Measurements from ENCODE around the gene FMNL1.
"Not testable (repeated sequence)": the region's sequence is repeated elsewhere in the genome, so short reads cannot be mapped to it uniquely, and the experiment has no call there.

Gene FMNL1

GRCh38 chr17:45235416-45236281, 14.0 kb downstream of the FMNL1 start:
- DNase-seq, result peak; percentile 65

GRCh38 chr17:45236282-45236606, 14.6 kb downstream of the FMNL1 start:
- DNase-seq, result no peak

GRCh38 chr17:45237686-45238085, 16.0 kb downstream of the FMNL1 start:
- no peak for DNase-seq

GRCh38 chr17:45238155-45238774, 16.6 kb downstream of the FMNL1 start:
- no peak for DNase-seq

- DNase-seq, result no peak
Measured at GRCh38 chr17:45240905-45241327, 19.2 kb downstream of the FMNL1 start.

GRCh38 chr17:45241328-45242028, 19.8 kb downstream of the FMNL1 start:
- DNase-seq, result no peak

GRCh38 chr17:45242029-45242414, 20.3 kb downstream of the FMNL1 start:
- no peak for DNase-seq

GRCh38 chr17:45243750-45244149, 22.1 kb downstream of the FMNL1 start:
- no peak for DNase-seq

GRCh38 chr17:45244725-45245656, 23.3 kb downstream of the FMNL1 start:
- DNase-seq, result no peak

- no peak for DNase-seq
Measured at GRCh38 chr17:45246338-45246737, 24.7 kb downstream of the FMNL1 start.

GRCh38 chr17:45246861-45247428, 25.3 kb downstream of the FMNL1 start:
- no peak for DNase-seq

- peak; percentile 40 for DNase-seq
Measured at GRCh38 chr17:45247429-45248131, 25.9 kb downstream of the FMNL1 start.

GRCh38 chr17:45248132-45248957, 26.7 kb downstream of the FMNL1 start:
- DNase-seq, result no peak

GRCh38 chr17:45251931-45252330, 30.2 kb downstream of the FMNL1 start:
- DNase-seq, result no peak

- DNase-seq, result not testable (repeated sequence)
Measured at GRCh38 chr17:45253237-45253636, 31.6 kb downstream of the FMNL1 start.

GRCh38 chr17:45253879-45254278, 32.2 kb downstream of the FMNL1 start:
- DNase-seq, result no peak

- no peak for DNase-seq
Measured at GRCh38 chr17:45255358-45255757, 33.7 kb downstream of the FMNL1 start.

- no peak for DNase-seq
Measured at GRCh38 chr17:45256114-45256966, 34.7 kb downstream of the FMNL1 start.

GRCh38 chr17:45257115-45257514, 35.4 kb downstream of the FMNL1 start:
- DNase-seq, result no peak

- DNase-seq, result no peak
Measured at GRCh38 chr17:45258981-45259380, 37.3 kb downstream of the FMNL1 start.

Data from fibroblast of upper back skin (primary cell).